Measurements from ENCODE around the gene NRXN2. TPM values are rescaled to one million over a fixed set of nuclear protein-coding genes. Genes with fewer than 3 reads are reported as not detected.

NRXN2 gene
- total and polyA plus RNA-seq, 2 of the 13 experiments (the other 11 are each of a cell fraction or from before 2014, with no cell fraction given) = not detected

DNA sequence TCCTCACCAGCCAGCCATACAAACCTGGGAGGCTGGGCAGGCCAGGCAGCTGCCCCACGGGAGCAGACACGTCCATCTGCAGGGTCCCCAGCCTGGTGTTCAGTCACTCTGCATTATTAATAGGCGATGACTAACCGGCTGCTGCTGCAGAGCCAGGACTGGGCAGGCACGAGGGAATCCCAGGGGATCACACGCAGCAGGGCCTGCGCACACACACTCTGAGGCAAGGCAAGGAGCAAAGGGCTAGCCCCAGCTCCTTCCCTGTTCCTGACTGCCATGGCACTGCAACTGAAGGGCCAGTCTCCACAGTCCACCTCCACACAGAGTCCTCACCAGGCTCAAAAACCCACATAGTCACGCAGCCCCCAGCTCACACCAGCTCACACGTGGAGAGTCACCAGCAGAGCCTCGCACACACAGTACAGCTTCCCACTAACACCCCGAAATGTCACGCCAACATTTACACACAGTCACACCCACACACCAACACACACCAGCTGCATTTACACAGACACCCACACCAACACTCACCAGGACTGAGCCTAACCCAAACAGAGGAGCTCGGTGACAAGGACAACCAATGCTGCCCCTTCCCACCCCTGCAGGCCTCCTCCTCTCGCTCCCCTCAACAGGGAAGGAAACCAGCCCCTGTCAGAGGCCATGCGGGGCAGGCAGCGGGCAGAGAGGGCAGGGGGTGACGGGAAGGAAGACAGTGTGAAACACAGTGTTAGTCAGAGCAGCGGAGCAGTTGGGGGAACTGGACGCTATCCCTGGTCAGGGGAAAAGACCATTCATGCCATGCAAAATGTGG, 47.3 kb downstream of the NRXN2 start (continued):
- TF ChIP-seq, protein P1, sequence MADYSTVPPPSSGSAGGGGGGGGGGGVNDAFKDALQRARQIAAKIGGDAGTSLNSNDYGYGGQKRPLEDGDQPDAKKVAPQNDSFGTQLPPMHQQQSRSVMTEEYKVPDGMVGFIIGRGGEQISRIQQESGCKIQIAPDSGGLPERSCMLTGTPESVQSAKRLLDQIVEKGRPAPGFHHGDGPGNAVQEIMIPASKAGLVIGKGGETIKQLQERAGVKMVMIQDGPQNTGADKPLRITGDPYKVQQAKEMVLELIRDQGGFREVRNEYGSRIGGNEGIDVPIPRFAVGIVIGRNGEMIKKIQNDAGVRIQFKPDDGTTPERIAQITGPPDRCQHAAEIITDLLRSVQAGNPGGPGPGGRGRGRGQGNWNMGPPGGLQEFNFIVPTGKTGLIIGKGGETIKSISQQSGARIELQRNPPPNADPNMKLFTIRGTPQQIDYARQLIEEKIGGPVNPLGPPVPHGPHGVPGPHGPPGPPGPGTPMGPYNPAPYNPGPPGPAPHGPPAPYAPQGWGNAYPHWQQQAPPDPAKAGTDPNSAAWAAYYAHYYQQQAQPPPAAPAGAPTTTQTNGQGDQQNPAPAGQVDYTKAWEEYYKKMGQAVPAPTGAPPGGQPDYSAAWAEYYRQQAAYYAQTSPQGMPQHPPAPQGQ (CRISPR knock-in tag; IDR thresholded peaks at IDR 0.05; ENCODE audit: borderline replicate concordance) = no peak

DNA sequence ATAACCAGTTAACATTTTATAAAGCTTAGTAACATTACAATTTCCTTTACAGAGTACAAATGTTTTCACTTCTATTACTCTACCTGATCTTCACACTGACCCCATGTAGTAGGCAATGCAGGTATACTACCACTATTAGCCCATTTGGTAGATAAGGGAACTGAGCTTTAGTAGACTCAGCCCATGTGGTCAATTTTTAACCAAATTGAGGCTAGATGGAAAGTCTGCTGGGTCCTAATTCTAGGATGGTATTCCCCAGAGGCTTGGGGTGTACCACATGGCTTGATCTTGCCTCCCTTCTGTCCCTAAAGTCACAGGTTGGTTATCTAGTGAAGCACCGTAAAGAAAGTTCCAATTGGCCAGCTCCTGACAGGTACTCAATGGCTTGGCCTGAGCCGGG, 48.2 kb downstream of the NRXN2 start:
- Histone ChIP-seq H4K20me1 (ENCODE audit: insufficient read depth, low read length) (no peaks in the 10 kb centered on the region), H2AFZ (ENCODE audit: low read length) (no peak overlapping the region), H3K9me3 (ENCODE audit: low read length) (no peaks in the 10 kb centered on the region), H3K4me2 (ENCODE audit: low read depth, low read length) (no peak overlapping the region), H3K79me2 (ENCODE audit: insufficient read depth, low read length) (no peaks in the 10 kb centered on the region), H3K4me3 (replicated peaks in 1 of 3; ENCODE audit: insufficient read depth in 1 of 3, low read depth in 2 of 3, low read length in 3 of 3) (no peak overlapping the region), H3K9ac (ENCODE audit: insufficient read depth, low read depth, low read length) (no peak overlapping the region), H3K4me1 (ENCODE audit: insufficient read depth, low read length) (peaks cover 11% of the 10 kb centered on the region; the same call in 1 of the 2 replicates), H3K27me3 (ENCODE audit: control insufficient read depth in 1 of 2, insufficient read depth in 2 of 2, low read length in 2 of 2) (peaks cover 10 to 80% of the 10 kb centered on the region in 2 experiments), H3K27ac (ENCODE audit: extremely low read length, insufficient read depth, low read length) (no peak overlapping the region), H3K36me3 (replicated peaks in 1 of 2; ENCODE audit: control insufficient read depth in 1 of 2, insufficient read depth in 2 of 2, low read length in 2 of 2) (no peaks in the 10 kb centered on the region)
- in situ Hi-C loops (cut with HindIII; ENCODE audit: extremely low pct_ligation_motif_present, low pct_unique_long_range_greater_than_20kb) = loop anchor here (5.0 kb wide), 1 partner anchor 63 kb away; no protein-coding TSS in a partner anchor
- DNase-seq (ENCODE audit: low spot score) (no peak), FAIRE-seq (no peak), ATAC-seq (no peak)
- 7% methylated on average over 2 of the region's 2 CpGs for WGBS (ENCODE audit: low lambda C conversion rate)
- intact Hi-C loops (cut with micrococcal nuclease; ENCODE audit: unreplicated experiment) = no loop called here
- CTCF ChIA-PET (ENCODE audit: low intra/inter-chr PET ratio, low total read pairs) = no interaction called here
- BruUV-seq (replicated peaks) = no TSS peak
- POLR2A ChIA-PET = no interaction called here
- TF ChIP-seq, protein P2, sequence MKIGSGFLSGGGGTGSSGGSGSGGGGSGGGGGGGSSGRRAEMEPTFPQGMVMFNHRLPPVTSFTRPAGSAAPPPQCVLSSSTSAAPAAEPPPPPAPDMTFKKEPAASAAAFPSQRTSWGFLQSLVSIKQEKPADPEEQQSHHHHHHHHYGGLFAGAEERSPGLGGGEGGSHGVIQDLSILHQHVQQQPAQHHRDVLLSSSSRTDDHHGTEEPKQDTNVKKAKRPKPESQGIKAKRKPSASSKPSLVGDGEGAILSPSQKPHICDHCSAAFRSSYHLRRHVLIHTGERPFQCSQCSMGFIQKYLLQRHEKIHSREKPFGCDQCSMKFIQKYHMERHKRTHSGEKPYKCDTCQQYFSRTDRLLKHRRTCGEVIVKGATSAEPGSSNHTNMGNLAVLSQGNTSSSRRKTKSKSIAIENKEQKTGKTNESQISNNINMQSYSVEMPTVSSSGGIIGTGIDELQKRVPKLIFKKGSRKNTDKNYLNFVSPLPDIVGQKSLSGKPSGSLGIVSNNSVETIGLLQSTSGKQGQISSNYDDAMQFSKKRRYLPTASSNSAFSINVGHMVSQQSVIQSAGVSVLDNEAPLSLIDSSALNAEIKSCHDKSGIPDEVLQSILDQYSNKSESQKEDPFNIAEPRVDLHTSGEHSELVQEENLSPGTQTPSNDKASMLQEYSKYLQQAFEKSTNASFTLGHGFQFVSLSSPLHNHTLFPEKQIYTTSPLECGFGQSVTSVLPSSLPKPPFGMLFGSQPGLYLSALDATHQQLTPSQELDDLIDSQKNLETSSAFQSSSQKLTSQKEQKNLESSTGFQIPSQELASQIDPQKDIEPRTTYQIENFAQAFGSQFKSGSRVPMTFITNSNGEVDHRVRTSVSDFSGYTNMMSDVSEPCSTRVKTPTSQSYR (CRISPR knock-in tag; IDR thresholded peaks at IDR 0.05; ENCODE audit: borderline replicate concordance) = no peak
- TF ChIP-seq, protein P3, sequence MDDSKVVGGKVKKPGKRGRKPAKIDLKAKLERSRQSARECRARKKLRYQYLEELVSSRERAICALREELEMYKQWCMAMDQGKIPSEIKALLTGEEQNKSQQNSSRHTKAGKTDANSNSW (CRISPR knock-in tag; IDR thresholded peaks at IDR 0.05; ENCODE audit: borderline replicate concordance) = no peak
- TF ChIP-seq HNRNPLL (IDR thresholded peaks at IDR 0.05; ENCODE audit: low read depth, low read length, poor library complexity, severe bottlenecking) (no peak), TRIM24 (CRISPR knock-in tag; IDR thresholded peaks at IDR 0.05) (no peak), ZNF264 (CRISPR knock-in tag; IDR thresholded peaks at IDR 0.05) (no peak), ZNF468 (CRISPR knock-in tag; IDR thresholded peaks at IDR 0.05) (no peak), HDAC1 (CRISPR knock-in tag; IDR thresholded peaks at IDR 0.05) (no peak), RNF2 (conservative IDR thresholded peaks at IDR 0.05; ENCODE audit: low read depth) (no peak)
- TF ChIP-seq, protein P4, sequence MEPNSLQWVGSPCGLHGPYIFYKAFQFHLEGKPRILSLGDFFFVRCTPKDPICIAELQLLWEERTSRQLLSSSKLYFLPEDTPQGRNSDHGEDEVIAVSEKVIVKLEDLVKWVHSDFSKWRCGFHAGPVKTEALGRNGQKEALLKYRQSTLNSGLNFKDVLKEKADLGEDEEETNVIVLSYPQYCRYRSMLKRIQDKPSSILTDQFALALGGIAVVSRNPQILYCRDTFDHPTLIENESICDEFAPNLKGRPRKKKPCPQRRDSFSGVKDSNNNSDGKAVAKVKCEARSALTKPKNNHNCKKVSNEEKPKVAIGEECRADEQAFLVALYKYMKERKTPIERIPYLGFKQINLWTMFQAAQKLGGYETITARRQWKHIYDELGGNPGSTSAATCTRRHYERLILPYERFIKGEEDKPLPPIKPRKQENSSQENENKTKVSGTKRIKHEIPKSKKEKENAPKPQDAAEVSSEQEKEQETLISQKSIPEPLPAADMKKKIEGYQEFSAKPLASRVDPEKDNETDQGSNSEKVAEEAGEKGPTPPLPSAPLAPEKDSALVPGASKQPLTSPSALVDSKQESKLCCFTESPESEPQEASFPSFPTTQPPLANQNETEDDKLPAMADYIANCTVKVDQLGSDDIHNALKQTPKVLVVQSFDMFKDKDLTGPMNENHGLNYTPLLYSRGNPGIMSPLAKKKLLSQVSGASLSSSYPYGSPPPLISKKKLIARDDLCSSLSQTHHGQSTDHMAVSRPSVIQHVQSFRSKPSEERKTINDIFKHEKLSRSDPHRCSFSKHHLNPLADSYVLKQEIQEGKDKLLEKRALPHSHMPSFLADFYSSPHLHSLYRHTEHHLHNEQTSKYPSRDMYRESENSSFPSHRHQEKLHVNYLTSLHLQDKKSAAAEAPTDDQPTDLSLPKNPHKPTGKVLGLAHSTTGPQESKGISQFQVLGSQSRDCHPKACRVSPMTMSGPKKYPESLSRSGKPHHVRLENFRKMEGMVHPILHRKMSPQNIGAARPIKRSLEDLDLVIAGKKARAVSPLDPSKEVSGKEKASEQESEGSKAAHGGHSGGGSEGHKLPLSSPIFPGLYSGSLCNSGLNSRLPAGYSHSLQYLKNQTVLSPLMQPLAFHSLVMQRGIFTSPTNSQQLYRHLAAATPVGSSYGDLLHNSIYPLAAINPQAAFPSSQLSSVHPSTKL (CRISPR knock-in tag; IDR thresholded peaks at IDR 0.05) = no peak
